GM19193 (cell line): ENCODE data around the gene SNAPC2.
A peak's percentile ranks its signal among the peaks of the same experiment; 100 is the strongest.

Experiments used
- POLR2A ChIP-seq: IDR thresholded peaks from 4 replicates; pipeline ENCODE4 v1.6.1; 2011; ENCODE audit not compliant: insufficient read depth, insufficient read length; ENCODE audit errors: extremely low read depth

SNAPC2 gene

DNA sequence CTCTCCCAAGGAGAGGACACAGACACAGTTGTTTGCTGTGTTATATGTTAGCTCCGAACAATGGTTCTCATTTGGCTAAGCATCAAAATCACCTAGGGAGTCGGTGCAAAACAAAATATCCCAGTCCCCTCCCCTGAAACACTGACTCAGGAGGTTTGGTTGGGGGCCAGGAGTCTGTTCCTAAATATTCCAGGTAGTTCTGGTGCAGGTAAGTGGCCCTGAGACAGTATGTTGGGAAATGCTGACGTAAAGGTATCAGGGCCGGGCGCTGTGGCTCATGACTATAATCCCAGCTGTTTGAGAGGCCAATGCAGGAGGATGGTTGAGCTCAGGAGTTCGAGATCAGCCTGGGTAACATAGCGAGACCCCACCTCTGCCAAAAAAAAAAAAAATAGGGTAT lies 18.8 kb upstream of the SNAPC2 start:
- no peak for TF ChIP-seq POLR2A

DNA sequence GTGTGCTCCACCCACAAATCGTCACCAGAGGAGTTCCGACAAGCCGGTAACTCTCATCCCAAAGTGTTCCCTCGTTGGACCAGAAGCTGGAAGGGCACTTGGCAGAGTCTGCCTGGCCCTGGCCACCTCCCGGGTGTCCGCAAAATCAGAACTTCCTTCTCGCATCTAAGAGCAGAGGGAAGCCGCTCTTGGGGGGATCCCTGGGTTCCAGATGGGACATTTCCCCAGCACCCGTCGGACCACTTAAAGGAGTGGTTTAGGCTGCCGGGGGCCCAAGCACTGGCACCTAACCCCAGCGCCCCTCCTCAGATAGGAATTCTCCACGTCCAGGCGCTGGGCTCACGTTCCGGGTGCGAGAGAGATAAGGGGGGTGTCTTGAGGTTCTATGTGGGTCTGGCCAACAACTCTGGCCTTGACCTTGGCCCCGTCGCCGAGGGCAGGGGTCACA lies 17.3 kb upstream of the SNAPC2 start:
- TF ChIP-seq POLR2A = no peak

DNA sequence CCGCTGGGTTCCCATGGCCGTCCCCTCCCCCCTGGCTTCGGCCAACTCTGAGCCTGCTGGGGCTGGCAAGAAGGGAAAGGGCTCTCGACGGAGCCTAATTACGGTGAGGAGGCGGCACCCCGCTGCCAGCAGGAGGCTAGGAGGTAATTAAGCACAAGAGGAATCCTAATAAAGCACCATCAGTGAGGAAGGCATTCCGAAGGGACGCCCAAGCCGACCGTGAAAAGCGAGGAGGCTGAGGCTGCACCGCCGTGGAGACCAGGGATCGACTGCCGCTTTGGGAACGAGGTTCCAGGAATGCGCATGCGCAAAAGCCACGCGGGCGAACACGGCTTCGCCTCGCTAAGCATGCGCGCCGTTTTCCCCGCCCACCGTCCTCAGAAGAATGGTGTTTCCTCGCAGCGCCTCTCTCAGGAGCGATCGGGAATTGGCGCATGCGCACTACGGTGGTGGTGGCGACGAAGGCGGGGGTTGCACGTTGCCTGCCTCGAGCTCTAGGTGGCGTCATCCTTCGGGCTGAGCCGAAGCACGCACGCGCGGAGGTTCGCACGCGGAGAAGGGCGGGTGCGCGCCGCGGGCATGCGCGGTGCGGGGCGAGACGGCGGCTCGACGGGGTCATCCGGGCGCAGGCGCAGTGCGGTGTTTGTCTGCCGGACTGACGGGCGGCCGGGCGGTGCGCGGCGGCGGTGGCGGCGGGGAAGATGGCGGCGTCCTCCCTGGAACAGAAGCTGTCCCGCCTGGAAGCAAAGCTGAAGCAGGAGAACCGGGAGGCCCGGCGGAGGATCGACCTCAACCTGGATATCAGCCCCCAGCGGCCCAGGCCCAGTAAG lies 16.7 kb upstream of the SNAPC2 start, which contains the start of gene MAP2K7:
Gene MAP2K7 (plus strand): TSS at position 634 of the 830 bp plus-strand sequence. CDS start 68 bp downstream, at position 702.
- TF ChIP-seq POLR2A = peak; percentile 75

DNA sequence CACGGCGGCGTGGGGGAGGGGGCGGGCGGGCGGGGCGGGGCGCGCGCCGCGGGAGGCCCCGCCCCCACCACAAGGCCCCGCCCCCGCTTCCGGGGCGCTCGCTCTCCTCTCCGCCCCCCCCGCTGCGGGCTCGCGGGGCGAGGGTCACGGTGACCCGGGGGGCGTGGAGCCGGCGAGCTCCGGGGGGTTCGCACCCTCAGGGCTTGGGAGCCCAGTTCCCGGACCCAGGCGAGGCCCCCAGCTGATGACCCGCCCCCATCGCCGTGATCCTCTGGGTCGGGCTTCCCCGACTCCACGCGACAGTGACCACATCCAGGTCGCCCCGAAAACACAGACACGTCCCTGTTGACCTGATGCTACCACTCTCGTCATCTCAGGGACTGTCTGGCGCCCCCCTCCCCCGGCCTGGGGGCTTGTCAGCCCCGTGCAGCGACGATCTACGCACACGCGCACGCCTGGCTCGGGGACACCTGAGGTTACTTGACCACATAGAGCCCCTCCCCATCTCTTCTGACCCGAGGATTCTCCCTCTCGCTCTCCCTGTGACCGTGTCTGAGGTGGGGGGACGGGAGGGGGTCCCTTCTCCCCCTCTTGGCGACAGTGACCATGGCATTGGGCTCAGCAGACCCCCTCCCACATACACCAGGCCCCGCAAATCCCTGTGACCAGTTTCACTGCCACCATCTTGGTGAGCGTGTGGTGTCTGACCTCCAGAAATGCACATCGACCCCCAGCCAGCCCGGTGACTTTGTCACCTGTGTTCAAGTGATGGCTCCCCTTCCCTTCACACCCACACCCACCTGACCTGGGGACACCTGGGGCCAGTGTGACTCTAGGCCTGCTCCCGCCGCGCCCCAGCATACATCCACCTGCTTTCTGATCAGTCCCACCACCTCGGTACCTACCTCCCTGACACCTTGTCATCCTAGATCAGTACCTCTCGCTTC lies 15.8 kb upstream of the SNAPC2 start:
- no peak for TF ChIP-seq POLR2A

DNA sequence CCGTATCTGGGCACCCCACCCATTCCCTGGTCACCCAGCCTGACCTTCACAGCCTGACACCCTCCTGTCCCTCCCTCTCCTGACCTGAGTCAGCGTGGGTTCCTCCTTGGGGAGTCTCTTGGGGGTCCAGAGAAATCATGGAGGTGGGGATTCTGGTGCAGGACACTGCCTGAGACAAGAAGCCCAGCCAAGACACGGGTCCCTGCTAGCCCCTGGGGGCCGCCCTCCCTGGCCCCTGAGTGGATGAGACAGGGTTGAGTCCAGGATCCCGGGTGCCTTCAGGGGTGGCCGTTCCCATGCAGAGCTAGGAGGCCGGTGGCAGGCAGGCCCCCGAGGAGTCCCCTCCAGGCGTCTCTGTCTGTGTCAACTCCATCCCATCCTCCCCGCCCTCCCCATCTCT lies 14.9 kb upstream of the SNAPC2 start:
- TF ChIP-seq POLR2A = no peak

DNA sequence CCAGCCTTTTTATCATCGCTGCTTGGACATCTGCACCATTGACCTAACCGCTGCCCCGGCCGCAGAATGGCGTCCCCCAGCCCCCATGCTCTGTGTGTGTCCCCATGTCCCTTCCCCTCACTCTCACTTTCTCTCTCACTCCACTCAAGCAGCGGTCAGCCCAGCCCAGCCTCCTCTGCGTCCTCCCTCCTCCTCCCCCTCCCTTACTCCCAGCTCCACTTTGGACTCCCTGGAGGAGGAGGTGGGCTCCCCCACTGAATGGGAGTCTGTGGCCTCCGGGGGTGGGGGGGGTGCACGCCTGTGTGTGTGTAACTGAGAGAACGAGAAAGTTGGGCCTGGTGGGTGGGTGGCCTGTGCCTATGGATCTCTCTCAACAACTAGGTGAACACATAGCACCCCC lies 14.3 kb upstream of the SNAPC2 start:
- TF ChIP-seq POLR2A = no peak

DNA sequence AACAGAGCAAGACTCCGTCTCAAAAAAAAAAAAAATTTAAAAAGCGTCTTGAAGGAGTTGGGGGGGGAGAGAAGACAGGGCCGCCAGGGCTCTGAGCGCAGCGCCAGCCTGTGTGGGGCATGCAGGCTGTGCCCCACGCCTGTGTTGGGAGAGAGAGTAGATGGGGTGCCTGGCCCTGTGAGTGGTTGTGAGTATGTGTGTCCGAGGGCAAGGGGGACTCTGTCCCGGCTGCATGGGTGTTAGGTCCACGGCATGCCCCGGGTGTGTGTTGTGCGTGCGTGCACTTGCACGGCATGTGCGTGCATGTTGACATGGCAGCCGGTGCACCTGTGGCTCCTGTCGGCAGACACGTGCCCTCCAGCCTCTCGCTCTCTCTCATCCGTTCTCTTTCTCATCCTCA lies 13.0 kb upstream of the SNAPC2 start:
- TF ChIP-seq POLR2A = no peak

DNA sequence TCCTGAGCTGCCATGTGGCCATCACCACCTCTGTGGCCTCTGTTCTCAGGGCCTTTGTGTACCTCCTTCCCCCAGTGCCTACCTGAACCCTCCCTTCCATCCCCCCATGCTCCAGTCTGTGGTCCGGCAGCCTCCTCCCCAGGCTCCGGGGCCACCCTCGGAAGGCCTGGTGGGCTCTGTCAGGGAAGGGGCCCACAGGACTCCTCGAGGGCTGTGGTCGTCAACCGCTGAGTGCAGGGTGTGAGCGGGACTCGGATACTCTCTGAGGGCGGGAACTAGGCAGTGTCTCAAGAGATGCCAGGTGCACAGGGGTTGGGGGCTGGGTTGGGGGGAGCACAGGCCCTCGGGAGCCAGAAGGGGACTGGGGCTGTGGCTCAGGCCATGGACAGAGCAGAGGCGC lies 12.6 kb upstream of the SNAPC2 start:
- TF ChIP-seq POLR2A = no peak

DNA sequence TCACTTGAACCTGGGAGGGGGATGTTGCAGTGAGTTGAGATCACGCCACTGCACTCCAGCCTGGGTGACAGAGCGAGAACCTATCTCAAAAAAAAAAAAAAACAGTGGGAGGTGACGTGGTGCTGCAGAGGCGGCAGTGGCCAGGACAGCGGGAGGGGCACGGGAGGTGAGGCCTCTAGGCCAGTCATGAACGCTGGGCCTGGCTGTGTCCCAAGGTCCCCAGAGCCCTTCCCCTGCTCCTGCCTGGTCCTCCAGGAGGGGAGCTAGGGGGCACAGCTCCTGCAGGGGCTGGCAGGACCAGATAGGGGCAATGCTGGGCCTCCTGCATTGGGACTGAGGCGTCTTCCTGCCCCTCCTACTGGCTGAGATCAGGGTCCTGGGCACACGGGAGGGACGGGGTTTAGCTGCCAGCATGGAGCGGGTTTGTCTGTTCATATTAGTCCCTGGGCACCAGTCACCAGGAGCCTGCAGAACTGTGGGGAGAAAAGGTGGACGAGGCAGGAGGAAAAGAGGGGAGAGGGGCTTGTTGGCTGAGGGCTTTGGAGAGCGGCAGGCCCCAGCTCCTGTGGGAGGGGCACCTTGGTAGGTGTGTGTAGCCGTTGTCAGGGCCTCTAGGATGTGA lies 11.9 kb upstream of the SNAPC2 start:
- no peak for TF ChIP-seq POLR2A

DNA sequence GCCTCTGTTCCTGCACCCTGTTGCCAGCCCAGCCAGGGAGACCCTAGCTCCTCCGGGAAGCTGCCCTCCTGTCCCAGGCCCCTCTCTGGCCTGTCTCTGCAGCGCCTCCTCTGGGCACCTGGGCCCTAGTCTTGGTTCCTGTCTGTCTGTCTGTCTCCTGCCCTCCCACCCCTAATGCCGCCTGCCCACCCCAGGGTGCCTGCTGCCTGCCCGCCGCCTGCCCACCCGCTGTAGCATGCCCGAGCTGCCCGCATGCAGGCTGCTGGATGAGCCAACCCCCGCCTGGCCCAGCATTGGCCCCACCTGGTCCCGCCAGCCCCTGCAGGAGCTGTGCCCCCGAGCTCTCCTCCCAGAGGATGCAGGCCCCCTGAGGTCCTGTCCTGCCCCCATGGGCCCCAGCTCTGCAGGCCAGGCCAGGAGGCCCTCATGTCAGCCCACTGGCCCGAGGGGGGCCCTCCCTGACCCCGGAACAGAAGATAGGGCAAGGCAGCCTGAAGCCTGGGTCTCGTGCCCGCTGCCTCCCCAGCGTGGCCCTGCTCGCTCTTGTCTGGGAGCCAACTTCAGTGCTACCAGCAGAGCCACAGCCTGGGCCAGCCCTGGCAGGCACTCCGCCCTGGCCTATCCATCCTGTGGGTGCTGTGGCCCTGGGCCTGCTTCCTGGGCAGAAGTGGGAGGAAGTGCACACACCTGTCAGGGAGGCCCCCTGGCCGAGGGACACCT lies 11.2 kb upstream of the SNAPC2 start:
- no peak for TF ChIP-seq POLR2A

DNA sequence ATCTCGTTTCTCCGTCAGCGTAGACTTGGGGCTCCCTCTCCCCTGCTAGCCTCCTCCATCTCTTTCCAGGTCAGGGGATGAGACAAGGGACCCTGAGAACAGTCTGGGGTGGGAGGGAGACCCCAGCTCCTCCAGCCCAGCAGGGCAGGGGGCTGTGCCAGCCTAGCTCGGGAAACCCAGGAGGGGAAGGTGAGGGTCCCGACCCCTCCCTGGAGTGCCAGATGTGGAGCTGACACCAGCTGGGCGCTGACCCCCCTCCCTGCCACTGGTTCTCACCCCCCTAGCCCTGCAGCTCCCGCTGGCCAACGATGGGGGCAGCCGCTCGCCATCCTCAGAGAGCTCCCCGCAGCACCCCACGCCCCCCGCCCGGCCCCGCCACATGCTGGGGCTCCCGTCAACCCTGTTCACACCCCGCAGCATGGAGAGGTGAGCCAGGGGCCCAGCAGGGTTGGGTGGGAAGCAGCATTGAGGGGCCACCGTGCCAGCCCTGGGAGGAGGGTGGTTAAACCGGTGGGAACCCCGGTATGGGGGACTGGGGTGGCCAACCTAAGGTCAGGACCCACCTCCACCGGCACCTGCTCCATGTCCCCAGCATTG lies 10.6 kb upstream of the SNAPC2 start:
- no peak for TF ChIP-seq POLR2A

DNA sequence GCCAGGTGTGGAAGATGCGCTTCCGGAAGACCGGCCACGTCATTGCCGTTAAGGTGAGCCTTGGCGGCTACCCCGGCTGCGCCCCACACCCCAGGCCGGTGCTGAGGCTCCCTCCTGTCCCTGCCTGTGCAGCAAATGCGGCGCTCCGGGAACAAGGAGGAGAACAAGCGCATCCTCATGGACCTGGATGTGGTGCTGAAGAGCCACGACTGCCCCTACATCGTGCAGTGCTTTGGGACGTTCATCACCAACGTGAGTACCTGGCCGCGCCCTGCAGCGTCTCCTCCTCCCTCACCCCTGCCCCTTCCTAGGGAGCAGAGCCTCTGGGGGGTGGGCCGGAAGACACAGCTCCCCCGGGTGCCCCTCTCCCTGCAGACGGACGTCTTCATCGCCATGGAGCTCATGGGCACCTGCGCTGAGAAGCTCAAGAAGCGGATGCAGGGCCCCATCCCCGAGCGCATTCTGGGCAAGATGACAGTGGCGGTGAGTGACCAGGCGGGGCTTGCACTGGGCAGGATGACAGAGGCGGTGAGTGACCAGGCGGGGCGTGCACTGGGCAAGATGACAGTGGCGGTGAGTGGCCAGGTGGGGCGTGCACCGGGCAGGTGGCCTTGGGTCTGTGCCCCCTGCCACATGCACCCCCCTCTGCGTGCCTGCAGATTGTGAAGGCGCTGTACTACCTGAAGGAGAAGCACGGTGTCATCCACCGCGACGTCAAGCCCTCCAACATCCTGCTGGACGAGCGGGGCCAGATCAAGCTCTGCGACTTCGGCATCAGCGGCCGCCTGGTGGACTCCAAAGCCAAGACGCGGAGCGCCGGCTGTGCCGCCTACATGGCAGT lies 9.6 kb upstream of the SNAPC2 start:
- TF ChIP-seq POLR2A = no peak

DNA sequence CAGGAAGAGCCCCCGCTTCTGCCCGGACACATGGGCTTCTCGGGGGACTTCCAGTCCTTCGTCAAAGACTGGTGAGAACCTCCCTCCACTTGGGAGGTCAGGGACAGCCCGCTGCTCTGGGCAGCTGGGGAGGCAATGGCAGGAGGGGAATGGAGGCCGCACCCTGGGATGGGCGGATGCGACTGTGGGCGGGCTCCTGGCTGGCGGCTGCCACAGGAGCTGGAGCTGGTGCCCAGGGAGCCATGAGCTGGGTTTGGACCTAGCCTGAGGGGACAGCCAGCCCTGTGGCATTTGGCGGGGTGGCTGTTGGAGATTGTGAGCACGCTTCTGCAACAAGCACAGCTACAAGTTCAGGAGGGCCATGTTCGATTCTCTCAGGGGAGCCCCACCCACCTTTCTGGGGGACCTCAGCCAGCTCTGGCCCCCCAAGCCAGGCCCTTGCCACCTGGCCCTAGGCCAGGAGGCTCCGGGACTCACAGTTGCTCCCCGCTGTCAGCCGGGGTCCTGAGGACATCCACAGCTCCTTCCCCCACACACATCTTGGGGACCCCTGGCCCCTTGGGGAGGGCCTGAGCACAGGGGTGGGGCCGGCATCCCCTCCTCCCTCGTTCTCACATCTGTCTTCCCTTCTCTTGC lies 8.5 kb upstream of the SNAPC2 start:
- no peak for TF ChIP-seq POLR2A
